Muscle of arm (tissue), 12 donors: ENCODE results near the gene C9orf153. TPM values are rescaled to one million over a fixed set of nuclear protein-coding genes. Genes with fewer than 3 reads are reported as not detected.
A peak's percentile ranks its signal among the peaks of the same experiment; 100 is the strongest.

Experiments
- DNase-seq: peaks from one replicate; pipeline ENCODE4 v3.0.0-alpha.2; 2013
- polyA plus RNA-seq, 12 donors: library from polyadenylated mRNA; unstranded; fragments of 120-200 nt; gene quantifications; one replicate each; pipeline ENCODE4 v1.2.1, GENCODE V29; 2013; ENCODE audit not compliant: insufficient read length in 12 of 12

The C9orf153 gene
- polyA plus RNA-seq, 12 donors, result 0.07 to 0.42 (median 0.20) TPM; not detected in 5

DNA sequence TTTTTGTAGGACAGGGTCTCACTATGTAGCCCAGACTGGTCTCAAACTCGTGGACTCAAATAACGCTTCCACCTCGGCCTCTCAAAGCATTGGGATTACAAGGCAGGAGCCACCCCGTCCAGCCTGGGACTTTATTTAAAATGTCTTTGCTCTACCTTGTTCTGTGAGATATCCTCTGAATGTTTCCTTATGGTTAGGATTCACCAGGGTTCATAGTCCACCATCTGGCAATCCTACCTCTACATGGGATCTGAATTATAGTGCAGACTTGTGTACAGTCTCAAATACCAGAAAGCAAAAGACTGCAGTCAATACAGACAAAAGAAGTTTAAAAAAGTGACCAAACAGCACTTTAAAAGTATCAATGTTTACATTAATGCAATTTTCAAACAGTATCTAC, 12.8 kb upstream of the C9orf153 start:
- DNase-seq, result no peak

DNA sequence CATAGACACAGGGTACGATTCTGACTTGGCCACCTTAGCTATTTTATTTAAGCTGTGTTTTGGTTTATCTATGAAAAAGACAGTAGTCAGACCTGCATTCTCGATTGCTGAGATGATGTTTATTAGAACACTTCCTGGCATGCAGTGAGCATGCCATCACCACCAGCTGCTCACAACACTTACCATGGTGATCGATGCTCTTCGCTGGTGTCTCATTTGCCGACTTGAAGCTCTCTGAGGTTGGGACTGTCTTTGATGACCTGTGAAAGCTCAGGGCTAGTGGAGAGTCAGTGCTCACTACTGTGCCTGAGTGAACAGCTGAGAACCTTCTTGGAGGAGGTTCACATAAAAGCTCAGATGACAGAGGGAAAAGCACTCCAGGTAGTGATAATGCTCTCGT, 4.4 kb upstream of the C9orf153 start:
- no peak for DNase-seq

DNA sequence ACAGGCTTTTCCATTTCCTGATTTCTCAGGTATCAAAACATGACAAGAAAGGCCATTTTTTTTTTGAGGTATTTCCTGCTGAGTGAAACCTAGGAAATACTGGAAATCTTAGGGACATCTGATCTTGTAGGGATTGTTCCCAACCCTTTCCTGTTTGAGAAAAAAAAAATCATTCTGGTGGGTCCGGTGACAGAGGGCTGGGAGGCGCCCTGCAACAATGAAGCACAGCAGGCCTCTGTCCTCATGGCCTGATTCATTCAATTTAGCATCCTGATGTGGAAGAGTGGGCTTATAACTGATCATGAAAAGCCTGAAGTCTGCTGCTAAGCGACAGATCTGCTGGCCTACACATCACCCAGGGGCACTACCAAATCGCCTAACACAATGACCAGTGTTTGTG, 3.0 kb upstream of the C9orf153 start:
- no peak for DNase-seq

DNA sequence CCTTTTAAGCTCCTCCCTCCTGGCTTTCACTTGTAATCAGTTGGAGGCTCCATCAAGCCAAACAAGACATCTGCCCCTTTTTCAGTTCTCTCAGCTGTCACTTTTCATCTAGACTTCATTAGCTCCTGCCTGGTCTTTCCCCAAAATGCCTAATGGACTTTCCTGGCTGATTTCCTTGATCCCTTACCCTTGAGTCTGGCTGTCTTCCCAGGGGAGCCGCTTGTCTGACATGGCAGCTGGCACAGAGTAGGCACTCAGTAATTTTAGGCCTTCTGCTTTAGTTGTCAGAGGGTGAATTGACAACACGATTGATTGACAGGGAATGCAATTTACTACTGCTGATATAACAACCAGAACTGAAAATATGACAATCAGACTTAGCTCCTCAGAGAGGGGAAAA, 2.1 kb downstream of the C9orf153 start:
- DNase-seq, result no peak

DNA sequence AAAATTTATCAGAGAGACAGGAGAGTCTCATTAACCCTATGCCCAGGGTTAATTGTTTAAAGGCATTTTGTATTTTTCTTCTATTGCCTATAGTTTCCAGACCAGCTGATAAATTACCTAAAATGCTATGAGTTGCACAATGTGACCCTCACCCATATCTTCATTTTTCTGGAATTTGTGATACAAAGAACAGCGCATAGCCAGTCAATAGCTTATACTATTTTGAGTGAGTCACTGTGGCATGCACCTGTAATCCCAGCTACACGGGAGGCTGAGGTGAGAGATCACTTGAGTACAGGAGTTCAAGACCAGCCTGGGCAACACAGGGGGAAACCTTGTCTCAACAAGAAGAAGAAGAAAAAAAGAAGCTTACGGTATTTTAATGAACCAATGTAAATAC, 2.8 kb downstream of the C9orf153 start:
- no peak for DNase-seq

DNA sequence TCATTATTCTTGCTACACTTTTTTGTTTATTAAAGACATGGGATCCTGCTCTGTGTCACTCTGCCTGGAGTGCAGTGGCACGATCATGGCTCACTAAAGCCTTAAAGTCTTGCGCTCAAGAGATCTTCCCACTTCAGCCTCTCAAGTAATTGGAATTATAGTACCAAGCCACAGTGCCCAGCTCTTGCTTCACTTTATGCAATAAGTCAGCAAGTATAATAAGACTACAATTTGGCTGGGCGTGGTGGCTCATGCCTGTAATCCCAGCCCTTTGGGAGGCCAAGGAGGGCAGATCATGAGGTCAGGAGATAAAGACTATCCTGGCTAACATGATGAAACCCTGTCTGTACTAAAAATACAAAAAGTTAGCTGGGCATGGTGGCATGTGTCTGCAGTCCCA, 5.9 kb downstream of the C9orf153 start:
- DNase-seq, result no peak

DNA sequence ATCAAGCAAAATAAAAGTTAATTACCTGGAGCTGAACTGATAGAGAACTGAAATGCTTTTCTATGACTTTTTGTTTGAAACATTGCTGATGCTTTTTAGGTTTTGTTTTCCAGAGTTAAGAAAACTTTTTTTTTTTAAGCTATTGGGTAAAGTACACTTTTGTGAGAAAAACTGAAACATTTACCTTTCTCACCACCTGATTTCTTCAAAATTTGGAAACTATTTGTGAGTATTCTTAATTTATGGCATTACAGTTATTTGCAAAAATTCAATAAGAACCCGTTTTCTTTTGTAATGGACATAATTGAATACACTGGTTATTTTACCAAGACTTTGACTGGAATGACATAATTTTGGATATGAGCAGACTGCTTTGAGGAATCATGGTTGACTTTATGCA, 6.6 kb downstream of the C9orf153 start:
- DNase-seq, result no peak

DNA sequence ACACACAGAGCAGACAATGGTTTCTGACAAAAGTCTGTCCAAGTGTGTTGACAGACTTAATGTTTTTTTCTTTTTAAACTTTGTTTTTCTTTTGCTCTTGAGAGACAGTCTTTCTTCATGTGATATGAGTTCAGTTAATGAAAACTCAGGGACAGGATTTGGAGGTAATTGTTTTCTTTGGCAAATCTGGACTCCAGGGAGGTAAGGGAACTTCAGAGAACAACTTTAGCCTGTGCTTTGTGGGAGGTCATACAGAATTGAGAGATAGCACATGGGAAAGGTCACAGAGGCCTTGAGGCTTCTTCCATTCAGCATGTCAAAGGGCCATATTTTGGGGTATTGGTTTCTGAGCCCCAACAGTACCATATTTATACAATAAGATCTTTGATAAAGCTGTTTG, 9.3 kb downstream of the C9orf153 start:
- no peak for DNase-seq

DNA sequence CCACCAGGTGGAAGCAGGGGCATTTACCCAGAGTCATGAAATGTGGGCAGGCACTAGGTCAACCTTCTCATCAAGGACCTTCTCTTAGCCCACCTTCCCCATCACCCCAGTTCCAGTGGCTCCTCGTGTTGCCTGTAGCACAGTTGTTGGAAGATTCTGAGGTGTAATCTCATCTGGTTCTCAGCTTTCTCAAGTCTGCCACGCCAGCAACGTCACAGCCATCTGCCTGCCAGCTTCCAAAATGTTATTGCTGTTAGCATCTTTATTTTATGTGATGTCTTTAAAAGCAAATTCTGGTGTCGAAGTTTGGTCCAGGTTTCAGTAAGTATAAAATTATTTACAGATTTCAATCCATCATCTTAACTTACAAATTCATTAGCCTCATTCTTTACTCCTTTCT, 10.7 kb downstream of the C9orf153 start:
- DNase-seq, result no peak

DNA sequence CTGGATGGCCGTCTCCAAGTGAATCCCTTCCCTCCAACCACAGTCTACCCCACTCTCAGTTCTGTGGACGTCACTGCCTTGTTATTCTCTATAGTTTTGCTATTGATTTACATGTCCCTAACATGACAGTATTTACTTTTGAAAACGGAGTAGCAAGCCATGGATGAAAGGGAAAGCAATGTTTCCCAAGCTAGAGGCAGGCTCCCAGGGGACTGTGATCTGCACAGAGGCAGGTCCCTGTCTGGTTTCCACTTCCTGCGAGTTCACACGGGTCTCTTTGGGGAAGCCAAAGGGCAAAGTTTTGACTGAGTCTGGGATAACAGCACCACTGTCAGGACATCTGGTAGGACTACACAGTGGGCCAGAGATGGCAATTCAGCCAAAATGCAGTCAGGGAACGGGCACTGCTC, 12.7 kb downstream of the C9orf153 start:
- DNase-seq, result no peak

DNA sequence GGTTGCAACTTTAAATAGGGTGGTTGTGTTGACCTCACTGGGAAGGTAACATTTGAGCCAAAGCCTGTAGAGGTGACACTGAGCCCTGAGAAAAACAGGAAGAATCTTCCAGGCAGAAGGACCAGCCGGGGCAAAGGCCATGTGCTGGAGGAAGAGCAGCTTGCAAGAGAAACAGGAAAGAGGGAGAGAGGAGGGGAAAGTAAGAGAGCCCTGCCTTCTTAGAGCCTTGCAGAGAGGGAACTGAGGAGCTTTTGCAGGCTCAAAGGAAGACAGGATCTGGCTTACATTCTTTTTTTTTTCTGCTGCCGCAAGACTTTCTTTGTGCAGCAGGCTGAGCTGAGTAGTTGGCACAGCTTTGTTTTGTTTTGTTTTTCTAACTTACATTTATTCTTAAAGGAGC, 17.4 kb downstream of the C9orf153 start:
- DNase-seq, result no peak

DNA sequence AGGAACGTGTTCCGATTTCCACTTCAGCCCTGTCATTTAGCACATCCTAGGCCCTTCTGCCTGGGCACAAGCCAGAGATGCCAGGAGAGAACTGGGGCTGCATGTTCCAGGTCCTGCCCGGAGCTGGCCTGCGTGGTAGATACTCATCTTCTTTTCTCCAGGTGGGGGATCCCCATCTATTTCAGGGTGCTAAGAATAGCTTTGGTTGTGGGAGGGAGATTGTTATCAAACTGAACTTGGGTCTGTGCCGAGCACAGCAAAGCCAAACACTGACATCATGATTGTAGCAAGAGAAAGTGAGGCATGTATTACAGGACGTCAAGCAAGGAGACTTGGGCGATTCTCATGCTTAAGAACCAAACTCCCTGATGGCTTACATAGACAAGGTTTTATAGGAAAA, 18.2 kb downstream of the C9orf153 start:
- no peak for DNase-seq

DNA sequence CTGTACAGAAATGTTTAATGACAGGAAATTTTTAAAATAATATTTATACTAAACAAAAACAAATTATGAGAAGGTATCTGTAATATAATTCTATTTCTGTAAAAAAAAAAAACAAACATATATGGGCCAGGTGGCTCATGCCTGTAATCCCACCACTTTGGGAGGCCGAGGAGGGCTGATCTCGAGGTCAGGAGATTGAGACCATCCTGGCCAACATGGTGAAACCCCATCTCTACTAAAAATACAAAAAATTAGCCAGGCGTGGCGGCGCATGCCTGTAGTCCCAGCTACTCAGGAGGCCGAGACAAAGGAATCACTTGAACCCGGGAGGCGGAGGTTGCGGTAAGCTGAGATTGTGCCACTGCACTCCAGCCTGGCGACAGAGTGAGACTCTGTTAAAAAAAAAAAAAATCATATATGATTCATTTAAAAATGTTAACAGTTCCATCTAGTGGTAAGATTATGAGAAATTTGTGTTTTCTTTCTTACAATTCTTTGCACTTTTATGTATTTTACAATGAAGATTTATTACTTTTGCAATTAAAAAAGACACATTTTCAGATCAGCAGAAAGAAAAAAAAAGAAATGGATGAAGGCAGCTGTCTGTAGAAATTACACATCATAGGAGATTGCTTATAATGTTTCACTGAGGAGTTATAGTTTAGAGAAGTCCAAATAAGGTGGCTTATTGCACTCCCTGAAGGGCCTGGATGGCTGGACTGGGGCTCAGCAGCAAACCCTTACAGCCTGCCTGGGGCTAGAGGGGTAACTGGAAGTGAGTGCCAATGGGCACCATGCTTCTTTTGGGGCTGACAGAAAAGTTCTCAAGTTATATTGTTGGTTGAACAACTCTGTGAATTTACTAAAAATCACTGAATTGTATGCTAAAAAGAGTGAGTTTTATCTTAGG, 20.3 kb downstream of the C9orf153 start:
- no peak for DNase-seq

DNA sequence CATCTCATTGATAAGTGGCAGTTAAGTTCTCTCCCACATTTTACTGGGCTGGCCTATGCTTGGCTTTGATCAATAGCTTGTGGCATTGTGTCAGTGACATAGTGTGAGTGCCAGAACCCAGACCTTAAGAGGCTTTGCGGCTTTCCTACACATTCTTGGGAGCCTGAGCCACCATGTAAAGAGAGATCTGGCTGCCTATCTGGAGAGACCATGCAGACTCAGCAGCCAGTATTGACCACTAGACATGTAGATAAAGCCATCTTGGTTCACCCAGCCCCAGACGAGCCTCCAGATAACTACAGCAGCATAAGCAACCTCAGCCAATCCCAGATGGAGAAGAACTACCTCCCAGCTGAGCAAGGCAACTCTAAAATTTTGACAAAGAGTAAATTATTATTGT, 28.6 kb downstream of the C9orf153 start:
- no peak for DNase-seq

DNA sequence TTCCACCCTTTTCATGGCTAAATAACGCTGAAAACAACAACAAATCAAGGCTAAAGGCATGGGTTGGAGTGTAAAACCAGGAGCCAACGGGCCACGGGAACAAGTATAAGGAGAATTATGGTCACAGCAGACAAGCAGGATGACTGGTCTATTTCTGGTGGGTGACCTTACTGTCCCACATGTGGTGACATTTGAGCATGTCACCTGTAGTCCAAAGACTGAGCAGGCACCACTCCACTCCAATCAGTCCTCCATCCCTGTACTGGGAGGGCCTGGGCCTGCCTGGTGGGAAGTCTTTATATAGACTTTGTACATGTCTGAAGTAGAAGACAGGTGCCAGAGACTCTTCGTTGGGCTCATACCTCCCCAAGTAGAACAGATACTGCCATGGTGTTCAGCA, 36.8 kb downstream of the C9orf153 start:
- DNase-seq, result no peak

DNA sequence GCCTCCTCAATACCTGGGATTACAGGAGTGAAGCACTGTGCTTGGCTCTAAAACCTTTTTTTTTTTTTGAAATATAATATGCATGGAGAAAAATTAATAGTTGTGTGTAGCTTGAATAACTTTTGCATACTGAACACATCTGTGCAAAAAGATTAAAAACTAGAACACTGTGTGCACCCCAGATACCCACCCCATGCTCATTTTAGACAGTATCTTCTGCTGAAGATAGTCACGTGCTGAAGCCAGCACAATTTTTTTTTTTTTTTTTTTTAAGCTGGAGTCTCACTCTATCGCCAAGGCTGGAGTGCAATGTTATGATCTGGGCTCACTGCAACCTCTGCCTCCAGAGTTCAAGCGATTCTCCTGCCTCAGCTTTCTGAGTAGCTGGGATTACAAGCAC, 39.9 kb downstream of the C9orf153 start:
- no peak for DNase-seq

DNA sequence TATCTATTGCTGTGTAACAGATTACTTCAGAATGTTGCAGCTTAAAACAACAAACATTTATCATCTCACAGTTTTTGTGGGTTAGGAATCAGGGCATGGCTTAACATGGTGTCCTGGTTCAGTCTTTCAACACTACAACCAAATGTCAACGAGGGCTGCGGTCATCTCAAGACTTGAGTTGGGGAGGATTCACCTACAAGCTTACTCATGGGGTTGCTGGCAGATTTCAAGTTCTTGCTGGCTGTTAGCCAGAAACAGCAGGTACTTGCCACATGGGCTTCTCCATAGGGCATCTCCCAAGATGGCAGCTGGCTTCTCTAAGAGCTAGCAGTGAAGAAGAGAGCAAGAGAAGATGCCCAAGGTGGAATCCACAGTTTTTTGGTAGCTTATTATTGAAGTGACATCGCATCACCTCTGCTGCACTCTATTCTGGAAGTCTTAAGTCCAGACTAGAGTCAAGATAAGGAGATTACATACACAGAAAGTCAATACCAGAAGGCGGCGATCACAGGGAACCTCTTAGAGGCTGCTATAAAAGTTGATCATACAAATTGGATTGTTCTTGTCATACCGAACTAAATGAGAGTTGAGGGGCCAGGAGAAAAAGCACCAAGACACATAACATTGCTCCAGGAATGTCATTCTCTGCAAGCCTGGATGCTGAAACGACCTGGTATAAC, 42.2 kb downstream of the C9orf153 start:
- DNase-seq, result no peak

DNA sequence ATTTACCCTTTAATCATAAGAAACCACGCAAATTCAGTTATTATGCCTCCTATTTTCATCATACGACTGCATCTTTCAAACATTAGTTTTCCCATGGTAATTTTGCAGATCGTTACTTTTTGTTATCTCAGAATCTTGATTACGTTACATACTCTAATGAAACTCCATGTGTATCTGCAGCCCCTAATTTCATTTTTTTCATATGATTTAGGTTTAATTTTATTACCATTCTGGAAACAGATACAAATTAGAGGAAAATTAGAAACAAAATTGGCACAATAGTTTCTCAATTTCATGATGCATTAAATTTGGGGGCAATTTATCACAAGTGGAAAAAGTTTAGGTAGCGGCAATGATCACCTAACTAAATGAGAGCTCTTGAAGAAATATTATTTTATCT, 52.3 kb downstream of the C9orf153 start:
- DNase-seq, result no peak

DNA sequence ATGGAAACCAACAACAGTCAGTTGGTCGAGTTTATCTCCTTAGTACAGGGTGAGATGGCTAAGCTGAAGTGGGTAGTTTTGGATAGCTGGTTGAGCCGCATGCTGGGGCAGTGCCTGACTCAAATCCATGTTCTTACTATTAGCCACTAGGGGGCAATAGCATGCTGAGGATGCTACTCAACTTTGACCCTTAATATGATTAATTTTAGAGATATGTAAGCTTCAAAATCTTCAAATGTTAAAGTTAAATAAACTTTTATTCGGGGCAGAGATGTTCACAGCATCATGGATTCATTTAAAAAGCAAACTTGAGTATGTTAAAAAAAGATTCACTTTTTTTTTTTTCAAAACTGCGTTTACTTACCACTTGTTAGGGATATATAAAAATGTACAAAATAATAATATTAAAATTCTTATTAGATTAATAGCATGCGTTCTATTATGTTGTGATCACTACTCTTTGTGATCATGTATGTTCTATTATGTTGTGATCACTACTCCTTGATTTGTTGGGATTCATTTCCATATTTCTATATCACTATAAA, 57.0 kb downstream of the C9orf153 start:
- peak; percentile 7 for DNase-seq

DNA sequence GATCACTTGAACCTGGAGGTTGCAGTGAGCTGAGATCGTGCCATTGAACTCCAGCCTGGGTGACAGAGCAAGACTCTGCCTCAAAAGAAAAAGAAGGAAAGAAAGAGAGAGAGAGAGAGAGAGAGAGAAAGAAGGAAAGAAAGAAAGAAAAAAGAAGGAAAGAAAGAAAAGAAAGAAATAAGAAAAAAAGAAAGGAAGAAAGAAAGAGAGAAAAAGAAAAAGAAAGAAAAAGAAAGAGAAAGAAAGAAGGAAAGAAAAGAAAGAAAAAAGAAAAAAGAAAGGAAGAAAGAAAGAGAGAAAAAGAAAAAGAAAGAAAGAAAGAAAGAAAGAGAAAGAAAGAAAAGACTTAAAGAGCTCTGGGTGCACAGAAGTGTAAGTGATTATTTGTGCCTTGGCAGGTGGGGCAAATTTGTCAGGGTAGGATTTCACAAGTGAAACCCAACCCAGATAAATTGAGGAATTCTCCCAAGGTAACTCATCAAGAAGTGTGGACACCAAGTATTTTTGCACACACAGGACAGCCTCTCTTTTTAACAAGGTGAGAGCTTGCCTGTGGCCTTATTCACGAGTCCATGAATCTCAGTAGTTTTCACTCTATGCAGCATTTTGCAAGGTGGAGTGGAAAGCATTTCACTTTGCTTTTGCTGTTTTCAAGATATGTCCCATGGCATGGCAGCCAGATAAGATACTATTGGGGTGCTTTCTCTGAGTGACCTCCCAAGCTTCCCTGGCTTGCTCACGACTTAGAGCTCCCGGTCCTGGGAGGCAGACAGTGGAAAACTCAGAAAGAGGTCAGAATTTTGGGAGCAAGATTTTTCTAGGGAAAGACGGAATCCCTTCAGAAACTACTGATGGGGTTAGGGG, 57.8 kb downstream of the C9orf153 start:
- DNase-seq, result no peak

DNA sequence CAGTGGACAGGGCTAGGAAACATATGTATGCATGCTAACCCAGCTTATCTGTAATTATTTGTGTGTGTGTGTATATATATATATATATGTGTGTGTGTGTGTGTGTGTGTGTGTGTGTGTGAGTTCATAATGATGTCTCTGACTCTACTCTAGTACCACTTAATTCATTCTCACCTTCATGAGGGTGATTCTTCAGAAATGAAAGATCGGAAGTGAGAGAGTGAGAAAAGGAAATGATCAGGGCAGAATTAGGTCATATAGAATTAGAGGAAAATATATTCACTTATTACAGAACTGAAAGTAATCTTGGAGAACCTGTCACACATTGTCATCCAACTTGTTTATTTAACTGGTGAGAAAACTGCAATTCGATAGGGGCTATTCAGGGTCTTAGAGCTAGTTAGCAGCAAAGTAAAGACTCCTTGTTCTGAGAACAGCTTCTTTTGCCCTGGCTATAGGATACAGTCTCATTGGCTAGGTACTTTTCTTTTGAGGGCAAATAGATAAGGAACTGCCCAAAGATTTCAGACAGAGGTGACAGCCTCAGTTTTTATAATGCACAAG, 58.8 kb downstream of the C9orf153 start:
- DNase-seq, result no peak

DNA sequence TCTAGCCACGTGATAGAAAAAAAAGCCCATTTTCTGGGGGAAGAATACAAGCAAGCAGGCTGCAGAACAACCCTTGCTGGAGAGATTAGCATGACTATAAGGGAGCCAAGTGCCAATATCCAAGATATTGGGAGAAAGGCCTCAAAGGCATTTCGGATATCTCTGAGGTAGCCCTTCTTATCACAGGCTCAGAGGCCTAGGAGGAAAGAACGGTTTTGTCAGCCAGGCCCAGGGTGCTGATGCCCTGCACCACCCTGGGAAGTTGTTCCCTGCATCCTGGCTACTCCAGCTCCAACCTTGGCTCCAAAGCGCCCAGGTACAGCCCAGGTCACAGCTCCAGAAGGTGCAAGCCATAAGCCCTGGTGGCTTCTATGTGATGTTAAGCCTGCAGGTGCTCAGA, 66.4 kb downstream of the C9orf153 start:
- no peak for DNase-seq
